IPS DF 19.7 (cell line): ENCODE measurements around the gene MYL2.

Experiments used
- DNase-seq: peaks from one replicate; pipeline ENCODE4 v3.0.0-alpha.2; 2013; ENCODE audit warnings: low read depth, low spot score

MYL2 gene

DNA sequence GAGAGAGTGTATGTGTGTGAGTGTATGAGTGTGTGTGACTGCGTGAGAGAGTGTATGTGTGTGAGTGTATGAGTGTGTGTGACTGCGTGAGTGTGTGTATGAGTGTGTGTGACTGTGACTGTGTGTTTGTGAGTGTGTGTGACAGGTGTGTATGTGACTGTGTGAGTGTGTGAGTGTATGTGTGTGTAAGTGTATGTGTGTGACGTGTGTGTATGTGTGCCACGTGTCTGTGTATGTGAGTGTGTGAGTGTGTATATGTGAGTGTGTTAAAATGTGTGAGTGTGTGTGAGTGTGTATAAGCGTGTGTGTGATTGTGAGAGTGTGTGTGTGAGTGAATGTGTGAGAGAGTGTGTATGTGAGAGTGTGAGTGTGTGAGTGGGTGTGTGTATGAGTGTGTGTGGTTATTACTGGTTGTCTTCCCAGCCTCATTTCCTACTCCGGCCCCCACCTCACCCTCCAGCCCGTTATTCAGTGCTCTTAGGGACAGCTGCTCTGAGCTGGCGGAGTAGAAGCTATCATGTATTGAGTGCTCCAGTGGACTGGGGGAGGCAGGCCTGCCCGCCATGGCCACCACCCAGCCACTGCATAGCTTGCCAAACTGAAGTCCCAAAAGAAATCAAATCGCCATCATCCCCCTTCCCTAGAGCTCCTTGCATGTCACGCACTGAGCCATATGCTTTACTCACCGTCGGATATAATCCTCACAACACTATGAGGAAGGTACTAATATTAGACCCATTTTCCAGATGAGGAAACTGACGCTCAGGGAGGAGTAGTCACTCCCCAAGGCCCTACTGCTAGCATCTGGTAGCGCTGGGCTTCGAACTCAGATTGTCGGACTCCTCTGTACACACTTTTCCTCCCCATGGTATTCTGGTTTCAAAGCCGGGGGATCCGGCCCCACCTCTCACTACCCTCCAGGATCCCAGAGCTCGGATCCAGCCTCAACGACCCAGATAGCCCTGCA, 10.3 kb upstream of the MYL2 start:
- DNase-seq: no peak

GRCh38 chr12:110929818-110930217, 9.4 kb upstream of the MYL2 start:
- DNase-seq: no peak

- DNase-seq: no peak
Measured at GRCh38 chr12:110928700-110929099, 8.3 kb upstream of the MYL2 start.

DNA sequence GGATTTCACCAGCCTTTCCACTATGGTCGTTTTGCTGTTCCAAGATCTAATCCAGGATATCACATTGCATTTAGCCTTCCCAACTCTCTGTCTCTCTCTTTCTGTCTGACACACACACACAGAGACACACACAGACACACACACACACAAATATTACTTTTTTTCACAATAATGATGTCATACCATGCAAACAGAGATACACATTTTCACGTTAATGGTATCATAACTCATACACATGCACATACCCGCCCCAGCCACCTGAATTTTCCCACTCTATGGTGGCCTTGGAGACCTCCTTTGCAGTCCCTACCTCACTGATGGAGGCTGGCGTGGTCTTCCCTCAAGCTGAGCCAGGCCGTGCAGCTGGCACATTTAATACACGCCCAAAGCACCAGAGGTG, 7.2 kb upstream of the MYL2 start:
- DNase-seq: no peak

GRCh38 chr12:110923692-110924334, 3.4 kb upstream of the MYL2 start:
- no peak for DNase-seq

GRCh38 chr12:110923192-110923591, 2.8 kb upstream of the MYL2 start:
- DNase-seq: no peak

GRCh38 chr12:110922652-110923051, 2.3 kb upstream of the MYL2 start:
- no peak for DNase-seq

- DNase-seq: no peak
Measured at GRCh38 chr12:110921262-110921661, 883 bp upstream of the MYL2 start.

GRCh38 chr12:110919720-110920119, 659 bp downstream of the MYL2 start:
- DNase-seq: no peak

GRCh38 chr12:110917961-110918360, 2.4 kb downstream of the MYL2 start:
- no peak for DNase-seq

DNA sequence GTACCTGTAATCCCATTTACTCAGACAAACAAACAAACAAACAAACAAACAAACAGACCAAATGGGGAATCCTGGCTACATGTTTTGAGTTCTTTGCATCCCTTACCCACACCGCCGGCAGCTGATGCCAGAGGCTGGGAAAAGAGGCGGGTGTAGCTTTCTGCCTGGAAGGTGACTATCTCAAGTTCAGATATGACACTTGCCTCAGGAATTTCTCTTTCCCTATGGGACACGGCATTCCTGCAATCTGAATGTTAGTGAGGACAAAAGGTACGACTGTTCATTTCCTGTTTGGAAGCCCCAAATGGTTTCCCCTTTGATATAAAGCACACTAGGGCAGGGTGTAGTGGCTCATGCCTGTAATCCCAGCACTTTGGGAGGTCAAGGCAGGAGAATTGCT, 2.9 kb downstream of the MYL2 start:
- no peak for DNase-seq

DNA sequence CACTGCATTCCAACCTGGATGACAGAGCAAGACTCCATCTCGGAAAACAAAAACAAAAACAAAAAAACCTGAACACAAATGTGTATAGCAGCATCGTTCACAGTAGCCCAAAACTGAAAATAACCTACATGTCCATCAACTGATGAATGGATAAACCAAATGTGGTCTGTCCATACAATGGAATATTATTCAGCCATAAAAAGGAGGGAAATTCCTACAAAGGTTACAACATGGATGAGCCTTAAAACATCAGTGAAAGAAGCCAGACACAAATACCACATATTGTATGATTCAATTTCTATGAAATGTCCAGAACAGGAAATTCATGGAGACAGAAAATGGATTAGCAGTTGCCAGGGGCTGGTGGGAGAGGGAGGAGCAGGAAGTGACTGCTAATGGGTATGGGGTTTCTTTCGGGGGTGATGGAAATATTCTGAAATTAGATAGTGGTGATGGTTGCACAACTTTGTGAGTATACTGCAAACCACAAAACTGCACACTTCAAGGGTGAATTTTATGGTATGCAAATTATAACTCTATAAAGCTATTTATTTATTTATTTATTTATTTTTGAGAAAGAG, 4.0 kb downstream of the MYL2 start:
- no peak for DNase-seq

DNA sequence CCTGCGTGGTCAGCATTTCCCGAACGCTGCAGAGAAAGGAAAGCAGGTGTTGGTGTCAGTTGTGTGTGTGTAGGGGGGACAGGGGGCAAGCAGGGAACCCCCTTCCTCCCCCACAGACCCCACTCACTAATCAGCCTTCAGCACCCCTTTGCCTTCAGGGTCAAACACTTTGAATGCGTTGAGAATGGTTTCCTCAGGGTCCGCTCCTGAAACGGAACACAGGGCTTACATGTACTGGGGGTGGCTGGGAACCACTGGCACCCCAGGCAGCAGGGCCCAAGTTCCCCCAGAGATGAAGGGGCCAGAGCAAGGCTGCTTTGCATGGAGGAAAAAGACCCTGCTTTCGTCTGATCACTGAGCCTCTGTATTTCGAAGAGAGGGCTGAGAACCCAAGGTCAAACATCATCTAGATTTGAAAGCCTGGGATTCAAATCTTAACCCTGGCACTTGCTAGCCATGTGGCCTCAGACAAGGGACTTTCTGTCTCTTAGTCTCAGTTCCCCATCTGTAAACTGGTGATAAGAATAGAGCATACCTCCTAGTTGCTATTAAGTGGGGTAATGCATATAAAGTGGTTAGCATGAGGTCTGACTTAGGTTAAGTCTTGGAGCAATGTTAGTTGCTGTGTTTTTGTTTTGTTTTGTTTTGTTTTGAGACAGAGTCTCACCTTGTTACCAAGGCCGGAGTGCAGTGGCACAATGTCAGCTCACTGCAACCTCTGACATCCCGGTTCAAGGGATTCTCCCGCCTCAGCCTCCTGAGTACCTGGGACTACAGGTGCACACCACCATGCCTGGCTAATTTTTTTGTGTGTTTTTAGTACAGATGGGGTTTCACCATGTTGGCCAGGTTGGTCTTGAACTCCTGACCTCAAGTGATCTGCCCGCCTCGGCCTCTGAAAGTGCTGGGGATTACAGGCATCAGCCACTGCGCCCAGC, 7.0 kb downstream of the MYL2 start:
- DNase-seq: no peak

DNA sequence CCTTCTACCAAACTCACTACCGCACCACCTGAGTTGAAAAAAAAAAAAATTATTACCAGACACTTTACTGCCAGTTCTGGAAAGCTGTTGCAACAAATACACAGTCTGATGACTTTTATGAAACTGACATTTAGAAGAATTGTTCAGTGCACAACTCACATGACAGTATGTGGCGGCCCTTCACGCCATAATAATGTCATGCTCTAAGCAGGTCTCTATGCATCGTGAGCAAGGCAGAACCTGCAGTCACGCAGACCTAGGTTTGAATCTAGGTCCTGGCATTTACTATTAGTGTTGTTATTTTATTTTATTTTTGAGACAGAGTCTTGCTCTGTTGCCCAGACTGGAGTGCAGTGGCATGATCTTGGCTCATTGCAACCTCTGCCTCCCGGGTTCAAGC, 8.1 kb downstream of the MYL2 start:
- DNase-seq: no peak

DNA sequence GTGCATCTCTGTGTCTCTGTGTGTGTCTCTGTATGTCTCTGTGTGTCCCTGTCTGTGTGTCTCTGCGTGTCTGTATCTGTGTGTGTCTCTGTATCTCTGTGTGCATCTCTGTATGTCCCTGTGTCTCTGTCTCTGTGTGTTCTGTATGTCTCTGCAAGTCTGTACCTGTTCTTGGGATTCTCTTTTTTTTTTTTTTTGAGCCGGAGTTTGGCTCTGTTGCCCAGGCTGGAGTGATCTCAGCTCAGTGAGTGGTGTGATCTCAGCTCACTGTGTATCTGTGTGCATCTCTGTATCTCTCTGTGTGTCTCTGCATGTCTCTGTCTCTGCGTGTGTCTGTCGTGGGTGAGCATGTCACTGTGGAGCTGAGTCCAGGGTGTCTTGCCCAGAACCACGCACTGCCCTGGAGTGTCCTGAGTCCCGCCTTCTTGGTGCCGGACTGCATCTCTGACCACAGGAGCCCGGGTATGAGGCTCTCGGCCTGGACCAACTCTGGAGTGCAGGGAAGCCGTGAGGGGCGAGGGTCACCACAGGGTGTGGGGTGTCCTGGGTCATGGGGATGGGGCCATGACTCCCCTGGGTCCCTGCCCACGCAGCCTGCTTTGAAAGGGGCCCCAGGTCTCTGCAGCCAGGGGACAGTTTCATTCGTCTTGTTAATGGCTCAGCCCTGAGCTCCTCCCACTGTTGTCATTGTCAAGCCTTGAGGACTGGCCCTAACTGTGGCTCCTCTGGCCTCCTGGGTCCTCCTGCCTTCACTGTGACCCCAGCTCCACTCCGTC, 11.8 kb downstream of the MYL2 start:
- no peak for DNase-seq

DNA sequence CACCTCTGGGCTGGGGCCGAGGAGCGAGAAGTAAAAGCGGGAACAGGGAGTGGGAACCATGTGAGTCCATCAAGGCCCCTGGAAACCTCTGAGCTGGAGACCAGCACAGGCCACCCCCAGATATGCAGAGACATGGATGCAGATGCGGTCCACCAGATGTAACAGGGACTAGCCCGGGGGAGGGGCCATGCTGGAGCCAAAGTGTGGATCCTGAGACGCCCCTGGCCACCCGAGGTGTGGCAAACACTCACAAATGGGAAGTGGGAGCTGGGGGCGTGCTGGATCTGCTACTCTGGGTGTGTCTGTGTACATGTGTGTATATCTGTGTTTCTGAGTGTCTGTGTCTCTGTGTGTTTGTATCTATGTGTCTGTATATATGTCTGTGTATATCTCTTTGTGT, 12.8 kb downstream of the MYL2 start:
- DNase-seq: no peak

- DNase-seq: no peak
Measured at GRCh38 chr12:110906985-110907384, 13.4 kb downstream of the MYL2 start.

- DNase-seq: no peak
Measured at GRCh38 chr12:110906516-110906915, 13.9 kb downstream of the MYL2 start.

DNA sequence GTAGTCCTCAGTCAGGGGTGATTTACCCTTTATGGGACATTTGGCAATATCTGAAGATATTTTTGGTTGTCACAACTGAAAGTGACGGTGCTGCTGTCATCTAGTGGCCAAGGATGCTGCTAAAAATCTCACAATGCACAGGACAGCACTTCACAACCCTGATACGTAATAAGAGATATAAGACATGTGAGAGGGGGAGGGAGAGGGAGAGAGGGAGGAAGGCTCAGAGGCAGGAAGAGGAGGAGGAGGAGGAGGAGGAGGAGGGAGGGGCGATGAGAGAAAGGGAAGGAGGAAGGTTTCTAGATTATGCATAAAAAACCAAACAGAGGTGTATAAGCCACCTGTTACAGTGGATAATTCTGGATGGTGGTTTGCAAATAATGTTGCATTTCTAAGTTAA, 14.3 kb downstream of the MYL2 start:
- DNase-seq: no peak

DNA sequence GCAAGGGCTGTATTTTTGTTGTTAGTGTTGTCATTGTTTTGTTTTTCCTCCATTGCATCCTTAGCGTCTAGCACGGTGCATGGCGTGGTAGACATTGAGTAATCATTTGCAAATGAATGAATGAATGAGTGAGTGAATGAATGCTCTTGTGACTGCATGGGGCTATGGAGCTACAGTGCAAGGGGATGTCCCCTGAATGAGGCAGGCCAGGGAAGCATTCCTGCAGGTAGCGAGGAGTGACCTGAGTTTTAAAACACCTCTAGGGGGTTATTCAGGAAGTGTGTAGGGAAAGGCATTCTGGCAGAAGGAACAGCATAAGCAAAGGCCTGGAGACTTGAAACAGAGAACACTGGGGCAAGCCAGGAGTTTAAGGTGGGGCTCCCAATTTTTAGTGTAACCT, 16.9 kb downstream of the MYL2 start:
- no peak for DNase-seq

DNA sequence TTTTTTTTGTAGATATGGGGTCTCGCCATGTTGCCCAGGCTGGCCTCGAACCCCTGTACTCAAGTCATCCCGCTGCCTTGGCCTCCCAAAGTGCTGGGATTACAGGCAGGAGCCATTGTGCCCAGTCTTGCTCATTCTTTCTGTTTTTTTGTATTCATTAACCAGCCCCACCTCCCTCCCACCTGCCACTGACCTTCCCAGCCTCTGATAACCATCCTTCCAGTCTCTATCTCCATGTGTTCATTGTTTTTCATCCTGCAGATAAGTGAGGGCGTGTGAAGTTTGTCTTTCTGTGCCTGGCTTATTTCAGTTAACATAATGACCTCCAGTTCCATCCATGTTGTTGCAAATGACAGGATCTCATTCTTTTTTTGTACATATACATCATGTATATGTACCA, 19.0 kb downstream of the MYL2 start:
- DNase-seq: no peak
